Large intestine (tissue), 3 donors: ENCODE data around the gene LONP2. TPM values are rescaled to one million over a fixed set of nuclear protein-coding genes. Genes with fewer than 3 reads are reported as not detected.

Experiments
- DNase-seq, 2 donors: peaks; one replicate each; pipeline versions ENCODE4 v3.0.0 to v3.0.0-alpha.2; 2013
- H3K27ac ChIP-seq: one replicate; pipeline ENCODE4 v1.5.1; 2013; ENCODE audit warnings: low read length
- H3K27me3 ChIP-seq: 2 replicates; pipeline ENCODE4 v1.6.1; 2013; ENCODE audit warnings: low read length; ENCODE audit not compliant: control insufficient read depth, insufficient read depth
- H3K36me3 ChIP-seq: 2 replicates; pipeline ENCODE4 v1.6.1; 2013; ENCODE audit warnings: low read length; ENCODE audit not compliant: control insufficient read depth, insufficient read depth
- H3K4me1 ChIP-seq: one replicate; pipeline ENCODE4 v1.6.1; 2013; ENCODE audit warnings: low read length; ENCODE audit not compliant: control insufficient read depth, insufficient read depth
- H3K4me3 ChIP-seq: one replicate; pipeline ENCODE4 v1.5.1; 2013; ENCODE audit warnings: low read length
- H3K9me3 ChIP-seq: one replicate; pipeline ENCODE4 v1.6.1; 2013; ENCODE audit warnings: mild to moderate bottlenecking, low read depth, low read length, moderate library complexity; ENCODE audit not compliant: control insufficient read depth
- WGBS: methylation state at CpG from one replicate; pipeline ENCODE4 v1.1.5; 2013; ENCODE audit warnings: low lambda C conversion rate; ENCODE audit not compliant: insufficient coverage; 5-methylcytosine and 5-hydroxymethylcytosine counted together
- polyA plus RNA-seq: library from polyadenylated mRNA; unstranded; fragments of 120-200 nt; gene quantifications from one replicate; pipeline ENCODE4 v1.2.1, GENCODE V29; 2013

LONP2 gene
- polyA plus RNA-seq, 1 donor: 49.4 TPM

DNA sequence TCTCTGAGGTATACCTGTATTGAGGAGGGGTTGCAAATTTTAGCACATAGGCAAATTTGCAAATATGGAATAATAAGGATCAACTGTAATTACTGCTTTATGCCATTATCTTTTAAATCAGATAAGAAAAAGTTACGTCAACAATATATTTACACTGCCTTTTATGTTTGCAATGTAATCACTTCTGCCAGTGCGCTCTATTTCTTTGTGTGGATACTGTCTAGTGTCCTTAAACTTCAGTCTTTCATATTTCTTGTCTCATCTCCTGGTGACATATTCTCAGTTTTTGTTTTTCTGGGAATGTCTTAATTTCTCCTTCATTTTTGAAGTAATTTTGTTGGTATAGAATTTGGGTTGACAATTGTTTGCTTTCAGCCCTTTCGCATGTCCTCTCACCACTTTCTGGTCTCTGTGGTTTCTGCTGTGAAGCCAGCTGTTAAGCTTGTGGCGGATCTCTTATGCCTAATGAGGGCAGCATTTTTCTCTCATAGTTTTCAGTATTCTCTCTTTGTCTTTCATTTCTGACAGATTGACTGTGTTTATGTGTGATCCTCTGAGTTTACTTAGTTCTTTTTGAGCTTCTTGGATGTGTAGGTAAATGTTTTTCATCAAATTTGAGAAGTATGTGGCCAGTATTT is 40.8 kb downstream of the LONP2 start:
- H3K27me3 ChIP-seq: no peaks in the 10 kb centered on the region
- H3K4me1 ChIP-seq: no peaks in the 10 kb centered on the region
- no peak overlapping the region for H3K27ac ChIP-seq
- no peak for DNase-seq
- H3K36me3 ChIP-seq: peaks cover 42% of the 10 kb centered on the region
- WGBS: 100% methylated on average over 1 of the region's 4 CpGs
- H3K9me3 ChIP-seq: peaks cover 4% of the 10 kb centered on the region
- H3K4me3 ChIP-seq: no peak overlapping the region

GRCh38 chr16:48287239-48287638 is 43.1 kb downstream of the LONP2 start:
- Histone ChIP-seq H3K4me3 (no peak overlapping the region), H3K4me1 (no peaks in the 10 kb centered on the region), H3K36me3 (peaks cover 53% of the 10 kb centered on the region), H3K27me3 (no peaks in the 10 kb centered on the region), H3K27ac (no peak overlapping the region), H3K9me3 (peaks cover 4% of the 10 kb centered on the region)
- DNase-seq: no peak

GRCh38 chr16:48291303-48291702 is 47.2 kb downstream of the LONP2 start:
- Histone ChIP-seq H3K9me3 (peaks cover 4% of the 10 kb centered on the region), H3K27me3 (no peaks in the 10 kb centered on the region), H3K27ac (no peak overlapping the region), H3K4me1 (no peaks in the 10 kb centered on the region), H3K36me3 (peaks cover 47% of the 10 kb centered on the region), H3K4me3 (no peak overlapping the region)
- 92% methylated on average over 2 of the region's 3 CpGs for WGBS
- no peak for DNase-seq

DNA sequence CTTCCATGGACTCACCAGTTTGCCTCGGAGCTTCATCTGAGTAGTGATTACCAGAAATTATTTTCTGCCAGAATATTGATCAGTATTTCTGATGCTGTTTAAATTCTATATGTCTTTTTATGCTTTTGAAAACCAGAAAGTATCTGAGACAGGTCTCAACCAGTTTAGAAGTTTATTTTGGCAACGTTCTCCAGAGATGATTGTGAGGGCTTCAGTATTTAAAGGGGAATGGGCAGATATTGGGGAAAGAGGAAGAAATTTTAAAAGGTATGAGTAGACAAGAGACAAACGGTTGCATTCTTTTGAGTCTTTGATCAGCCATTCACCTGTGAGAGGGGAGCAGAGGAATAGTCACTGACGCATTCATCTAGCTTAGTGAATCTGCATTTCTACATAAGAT is 47.7 kb downstream of the LONP2 start:
- H3K4me1 ChIP-seq: no peaks in the 10 kb centered on the region
- H3K36me3 ChIP-seq: peaks cover 48% of the 10 kb centered on the region
- H3K9me3 ChIP-seq: peaks cover 4% of the 10 kb centered on the region
- H3K27ac ChIP-seq: no peak overlapping the region
- H3K4me3 ChIP-seq: no peak overlapping the region
- DNase-seq: no peak
- H3K27me3 ChIP-seq: no peaks in the 10 kb centered on the region
- WGBS: no CpG with 5 or more reads among the region's 4 CpGs

DNA sequence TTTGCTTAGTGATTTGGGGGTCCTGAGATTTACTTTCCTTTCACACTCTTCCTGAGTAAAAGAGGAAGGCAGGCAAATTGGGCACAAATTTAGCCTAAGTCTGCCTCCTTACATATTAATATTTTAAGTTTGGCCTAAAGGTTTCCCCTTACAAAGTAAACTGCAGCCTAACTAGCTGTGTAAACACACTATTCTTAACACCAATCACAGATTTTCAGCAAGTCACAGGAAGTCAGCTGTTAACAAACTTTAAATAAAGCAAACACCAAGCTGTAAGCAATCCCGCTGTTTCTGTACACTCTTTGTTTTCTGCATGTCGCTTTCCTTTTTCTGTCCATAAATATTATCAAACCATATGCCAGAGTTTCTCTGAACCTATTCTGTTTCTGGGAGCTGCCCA is 48.4 kb downstream of the LONP2 start:
- Histone ChIP-seq H3K4me3 (no peak overlapping the region), H3K9me3 (no peaks in the 10 kb centered on the region), H3K27ac (no peak overlapping the region), H3K36me3 (peaks cover 48% of the 10 kb centered on the region), H3K4me1 (no peaks in the 10 kb centered on the region), H3K27me3 (no peaks in the 10 kb centered on the region)
- WGBS: 65% methylated on average over 2 of the region's 2 CpGs
- DNase-seq: no peak

DNA sequence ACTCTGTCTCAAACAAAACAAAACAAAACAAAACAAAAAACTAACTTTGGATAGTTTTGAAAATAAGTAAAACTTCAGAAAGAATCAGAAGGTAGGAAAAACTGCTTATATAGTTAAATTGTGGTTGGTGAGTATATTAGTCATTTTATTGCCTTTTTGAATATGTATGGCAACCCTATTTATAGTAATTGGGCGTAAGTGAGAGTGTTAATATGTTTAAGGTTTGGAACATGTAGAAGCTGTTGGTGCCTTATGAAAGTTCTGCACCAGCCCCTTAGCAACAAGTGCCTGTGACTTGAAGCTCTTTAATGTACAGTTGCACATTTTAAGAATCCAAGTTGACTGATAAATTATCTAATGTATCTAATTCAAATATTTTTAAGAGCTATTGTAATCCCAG is 50.6 kb downstream of the LONP2 start:
- WGBS: no CpG with 5 or more reads among the region's 1 CpG
- H3K4me1 ChIP-seq: no peaks in the 10 kb centered on the region
- peaks cover 49% of the 10 kb centered on the region for H3K36me3 ChIP-seq
- H3K27me3 ChIP-seq: no peaks in the 10 kb centered on the region
- no peaks in the 10 kb centered on the region for H3K9me3 ChIP-seq
- DNase-seq: no peak
- H3K27ac ChIP-seq: no peak overlapping the region
- no peak overlapping the region for H3K4me3 ChIP-seq

GRCh38 chr16:48295488-48296281 is 51.6 kb downstream of the LONP2 start:
- H3K4me3 ChIP-seq: no peak overlapping the region
- H3K27me3 ChIP-seq: no peaks in the 10 kb centered on the region
- no CpG with 5 or more reads among the region's 1 CpG for WGBS
- H3K9me3 ChIP-seq: no peaks in the 10 kb centered on the region
- H3K27ac ChIP-seq: no peak overlapping the region
- DNase-seq: peak in 1 of 2 donors; percentile 32
- peaks cover 48% of the 10 kb centered on the region for H3K36me3 ChIP-seq
- H3K4me1 ChIP-seq: no peaks in the 10 kb centered on the region

GRCh38 chr16:48299471-48299870 is 55.4 kb downstream of the LONP2 start:
- H3K27ac ChIP-seq: no peak overlapping the region
- peaks cover 59% of the 10 kb centered on the region for H3K36me3 ChIP-seq
- WGBS: 100% methylated on average over 2 of the region's 4 CpGs
- H3K4me1 ChIP-seq: no peaks in the 10 kb centered on the region
- H3K4me3 ChIP-seq: no peak overlapping the region
- H3K27me3 ChIP-seq: no peaks in the 10 kb centered on the region
- no peaks in the 10 kb centered on the region for H3K9me3 ChIP-seq
- DNase-seq: no peak

DNA sequence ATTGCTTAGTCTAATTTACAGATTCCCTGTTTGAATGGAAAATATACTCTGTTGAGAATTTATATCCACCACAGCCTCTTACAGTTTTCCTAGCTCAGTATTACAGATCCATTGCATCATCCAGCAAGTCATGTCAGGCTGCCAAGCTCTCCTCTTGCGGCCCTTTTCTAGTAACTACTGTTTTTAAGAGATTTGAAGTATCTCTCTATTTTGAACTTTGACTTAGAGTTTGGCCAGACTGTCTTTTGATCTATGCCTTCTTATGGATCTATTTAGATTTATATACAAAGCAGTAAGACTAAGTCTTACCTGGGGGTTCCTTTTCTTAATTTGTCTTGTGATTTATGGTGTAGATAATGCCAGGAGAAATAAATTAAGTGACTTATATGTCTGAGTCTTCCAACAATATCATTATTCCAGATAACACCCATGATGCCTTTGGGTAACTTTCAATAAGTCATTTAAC is 56.3 kb downstream of the LONP2 start:
- Histone ChIP-seq H3K4me1 (no peaks in the 10 kb centered on the region), H3K9me3 (no peaks in the 10 kb centered on the region), H3K27me3 (no peaks in the 10 kb centered on the region), H3K27ac (no peak overlapping the region), H3K4me3 (no peak overlapping the region), H3K36me3 (peaks cover 66% of the 10 kb centered on the region)
- DNase-seq: no peak
- 100% methylated on average over 1 of the region's 1 CpG for WGBS

DNA sequence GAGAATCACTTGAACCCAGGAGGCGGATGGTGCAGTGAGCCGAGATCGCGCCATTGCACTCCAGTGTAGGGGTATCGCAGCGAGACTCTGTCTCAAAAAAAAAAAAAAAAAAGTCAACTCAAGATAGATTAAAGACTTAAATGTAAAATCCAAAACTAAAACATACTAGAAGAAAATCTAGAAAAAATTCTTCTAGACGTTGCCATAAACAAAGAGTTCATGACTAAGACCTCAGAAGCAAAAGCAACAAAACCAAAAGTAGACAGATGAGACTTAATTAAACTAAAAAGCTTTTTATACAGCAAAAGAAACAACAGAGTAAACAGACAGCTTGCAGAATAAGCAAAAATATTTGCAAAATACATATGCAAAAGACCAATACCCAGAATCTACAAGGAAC is 64.4 kb downstream of the LONP2 start:
- no peak for DNase-seq
- Histone ChIP-seq H3K27me3 (no peaks in the 10 kb centered on the region), H3K27ac (no peak overlapping the region), H3K9me3 (peaks cover 18% of the 10 kb centered on the region), H3K4me1 (no peaks in the 10 kb centered on the region), H3K36me3 (peaks cover 51% of the 10 kb centered on the region), H3K4me3 (no peak overlapping the region)
- WGBS: 98% methylated on average over 7 of the region's 7 CpGs
